GM21515 (cell line): ENCODE results near the gene CORO2B.

Experiments used
- ATAC-seq: cut with Tn5 transposase; IDR thresholded peaks from one replicate; pipeline ENCODE4 v1.9.1; 2021; ENCODE audit not compliant: unreplicated experiment

CORO2B gene

GRCh38 chr15:68571582-68571981 is 7.2 kb upstream of the CORO2B start:
- ATAC-seq = no peak

- no peak for ATAC-seq
Observed at GRCh38 chr15:68572309-68572708, 6.5 kb upstream of the CORO2B start.

DNA sequence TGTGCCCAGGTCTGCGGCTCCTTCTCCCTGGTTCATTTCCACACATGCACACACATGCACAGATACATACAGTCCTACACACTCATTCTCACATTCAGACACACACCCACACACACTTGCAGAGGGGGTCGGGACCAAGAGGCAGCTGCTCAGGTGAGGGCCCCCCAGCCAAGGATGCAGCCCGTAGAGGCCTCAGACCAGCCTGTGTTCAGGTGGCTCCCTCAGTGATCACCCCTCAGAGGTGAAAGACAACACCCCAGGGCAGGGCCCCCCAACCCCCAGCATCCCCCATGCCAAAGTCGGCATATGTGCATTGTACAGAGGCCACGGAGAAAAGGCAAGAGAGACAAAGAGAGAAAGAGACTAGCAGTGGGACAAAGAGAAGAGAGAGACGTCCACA is 5.9 kb upstream of the CORO2B start:
- no peak for ATAC-seq

DNA sequence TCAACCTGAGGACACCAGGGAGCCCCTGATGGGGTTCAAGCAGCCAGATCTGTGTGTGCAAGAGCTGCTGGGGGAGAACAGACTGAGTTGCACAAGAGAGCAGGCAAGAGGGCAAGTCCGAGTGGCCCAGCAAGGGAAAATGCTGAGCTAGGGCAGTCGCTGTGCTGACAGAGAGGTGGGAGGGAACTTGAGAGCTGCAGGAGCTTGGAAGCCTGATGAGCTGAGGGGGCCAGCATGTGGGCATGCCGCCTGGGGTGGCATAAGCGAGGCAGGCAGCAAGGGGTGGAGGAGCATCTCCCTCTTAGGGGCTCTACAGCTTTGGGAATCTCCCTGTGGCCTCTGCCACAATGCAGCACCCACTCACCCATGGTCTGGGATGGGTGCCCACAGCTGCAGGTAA is 4.7 kb upstream of the CORO2B start:
- ATAC-seq = no peak

GRCh38 chr15:68574629-68575028 is 4.2 kb upstream of the CORO2B start:
- no peak for ATAC-seq

- ATAC-seq = no peak
Observed at GRCh38 chr15:68576235-68576892, 2.4 kb upstream of the CORO2B start.

GRCh38 chr15:68578175-68578979 is 416 bp upstream of the CORO2B start:
- ATAC-seq = no peak

GRCh38 chr15:68580026-68580882 is 1.5 kb downstream of the CORO2B start:
- ATAC-seq = no peak

DNA sequence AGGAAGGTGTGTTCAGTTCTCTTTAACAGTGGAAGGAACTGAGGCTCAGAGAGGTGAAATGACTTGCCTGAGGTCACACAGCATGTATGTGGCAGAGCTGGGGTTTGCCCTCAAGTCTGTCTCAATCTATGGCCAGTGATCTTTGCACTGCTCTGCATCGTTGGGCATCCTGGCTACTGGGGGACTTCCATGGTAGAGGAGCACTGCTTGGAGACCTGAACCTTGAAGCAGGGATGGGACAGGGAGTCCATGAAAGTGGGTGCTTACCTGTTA is 2.0 kb downstream of the CORO2B start:
- ATAC-seq = no peak

DNA sequence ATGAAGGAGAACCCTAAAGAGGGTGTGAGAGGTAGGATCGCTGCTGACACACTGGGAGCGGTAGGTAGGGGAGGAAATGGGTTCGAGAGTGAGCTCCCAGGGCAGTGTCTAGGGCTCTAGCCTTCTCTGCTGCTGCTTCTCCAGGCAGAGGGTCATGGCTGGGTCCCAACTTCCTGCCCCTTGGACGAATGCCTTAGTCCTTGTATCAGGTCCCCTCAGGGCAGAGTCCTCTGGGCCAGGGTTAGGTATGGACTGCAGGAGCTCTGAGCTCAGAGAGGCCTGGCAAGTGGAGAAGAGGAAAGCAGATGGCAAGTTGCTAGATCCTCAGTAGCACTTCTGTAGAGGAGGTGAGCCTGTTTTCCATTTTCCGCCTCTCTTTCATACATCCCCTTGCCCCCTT is 2.9 kb downstream of the CORO2B start:
- no peak for ATAC-seq

GRCh38 chr15:68582236-68582635 is 3.4 kb downstream of the CORO2B start:
- no peak for ATAC-seq

- ATAC-seq = no peak
Observed at GRCh38 chr15:68582864-68583263, 4.1 kb downstream of the CORO2B start.

DNA sequence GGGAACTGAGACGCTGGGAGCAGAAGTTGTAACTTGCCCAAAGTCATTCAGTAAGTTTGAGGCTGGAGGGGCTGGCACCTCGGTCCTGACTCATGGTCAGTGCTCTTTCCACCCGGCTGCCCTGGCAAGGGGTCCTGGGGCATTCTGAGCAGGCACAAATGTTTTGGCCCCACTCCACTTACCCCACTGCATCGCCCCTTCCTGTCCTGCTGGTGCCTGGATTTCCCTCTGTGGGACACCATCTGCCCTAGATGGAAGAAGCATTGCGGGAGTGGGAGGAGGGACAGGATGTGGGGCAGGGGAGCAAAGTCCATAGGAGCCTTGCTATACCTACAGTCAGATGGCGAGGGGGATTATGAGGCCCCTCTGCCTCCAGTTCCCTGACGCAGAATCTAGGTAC is 4.5 kb downstream of the CORO2B start:
- no peak for ATAC-seq

DNA sequence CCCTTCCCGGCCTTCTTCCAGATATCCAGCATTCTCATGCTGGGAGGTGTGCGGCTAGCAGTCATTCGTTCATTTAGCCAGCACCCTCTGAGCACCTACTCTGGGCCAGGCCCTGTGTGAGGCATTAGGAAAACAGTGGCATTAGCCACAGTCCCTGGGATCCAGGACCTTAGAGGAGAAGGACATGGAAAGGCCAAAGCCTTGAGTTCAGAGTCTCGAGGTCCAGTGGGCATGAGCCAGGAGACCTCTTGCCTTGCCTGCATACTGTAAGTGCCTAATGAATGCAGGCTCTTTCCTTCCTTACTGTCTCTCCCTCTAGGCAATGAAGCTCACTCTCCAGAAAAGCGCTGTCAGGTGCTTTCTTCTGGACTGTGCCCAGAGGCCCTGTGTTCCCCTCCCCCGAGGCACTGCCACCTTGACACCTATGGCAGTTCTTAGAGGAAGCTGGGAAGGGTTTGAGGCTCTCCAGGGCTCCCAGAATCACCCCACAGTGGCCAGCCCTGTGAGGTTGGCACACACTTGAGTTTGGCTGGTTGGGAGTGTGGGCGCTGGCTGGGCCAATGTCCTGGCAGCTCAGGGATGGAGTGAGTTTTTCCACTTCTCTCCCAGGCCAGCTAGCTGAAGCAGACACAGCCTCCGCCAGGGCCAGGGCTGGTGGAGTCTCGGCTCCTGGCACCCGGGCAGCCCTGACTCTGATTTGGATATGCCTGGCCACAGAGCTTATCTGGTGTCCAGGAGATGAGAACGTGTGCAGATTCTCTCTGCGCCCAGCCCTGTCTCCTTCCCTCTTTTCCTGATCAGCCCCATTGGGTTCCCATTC is 5.4 kb downstream of the CORO2B start:
- ATAC-seq = no peak

DNA sequence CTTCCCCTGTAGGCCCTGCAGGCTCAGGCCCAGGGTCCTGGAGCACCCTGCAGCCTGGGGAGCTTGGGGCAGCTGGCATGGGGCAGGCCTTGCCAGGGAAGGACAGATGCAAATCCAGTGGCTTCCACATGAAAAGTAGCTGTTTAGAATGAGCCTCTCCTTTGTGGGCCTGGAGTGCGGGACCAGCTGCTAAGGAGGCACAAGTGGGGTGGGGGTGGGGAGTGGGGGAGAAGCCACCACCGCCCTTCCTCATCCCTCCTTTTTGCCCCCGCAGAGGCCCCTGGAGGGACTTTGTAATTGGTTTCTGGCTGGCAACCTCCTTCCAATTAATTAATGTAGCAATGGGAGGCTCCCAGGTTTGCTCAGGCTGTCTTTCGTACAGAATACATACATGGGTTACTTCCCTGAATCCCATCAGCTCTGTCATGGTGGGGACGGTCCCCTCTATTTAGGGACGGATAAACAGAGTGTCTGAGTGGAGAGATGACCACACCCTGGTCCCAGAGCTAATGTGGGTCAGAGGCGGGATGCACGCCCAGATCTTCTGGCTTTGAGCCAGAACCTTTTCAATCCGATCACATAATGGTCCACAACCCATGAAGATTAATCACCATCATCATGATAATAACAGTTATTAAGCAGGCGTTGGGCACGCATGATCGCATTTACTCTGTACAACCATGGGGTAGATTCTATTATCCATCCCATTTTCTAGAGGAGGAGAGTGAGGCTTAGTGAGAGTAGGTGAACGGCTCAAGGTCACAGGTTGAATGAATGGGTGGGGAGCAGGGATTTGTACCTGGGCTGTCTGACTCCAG is 6.2 kb downstream of the CORO2B start:
- no peak for ATAC-seq

GRCh38 chr15:68585574-68586273 is 6.9 kb downstream of the CORO2B start:
- ATAC-seq = no peak

GRCh38 chr15:68586274-68586961 is 7.6 kb downstream of the CORO2B start:
- no peak for ATAC-seq

- no peak for ATAC-seq
Observed at GRCh38 chr15:68587769-68588385, 9.1 kb downstream of the CORO2B start.

- no peak for ATAC-seq
Observed at GRCh38 chr15:68589053-68589452, 10.3 kb downstream of the CORO2B start.
